ENCODE data around the gene GAS7.

- TF ChIP-seq CTCF (IDR thresholded peaks at IDR 0.05) (no peak), POLR2A (IDR thresholded peaks at IDR 0.05) (no peak)
These were observed 115.6 kb downstream of the GAS7 start for GRCh38 chr17:10082795-10083194.
